GM18858 (cell line): ENCODE results near the gene CENPE.
"Not testable (repeated sequence)": the region's sequence is repeated elsewhere in the genome, so short reads cannot be mapped to it uniquely, and the experiment has no call there.

Experiments
- ATAC-seq: cut with Tn5 transposase; IDR thresholded peaks from one replicate; pipeline ENCODE4 v1.9.1; 2021; ENCODE audit not compliant: unreplicated experiment

CENPE gene, protein sequence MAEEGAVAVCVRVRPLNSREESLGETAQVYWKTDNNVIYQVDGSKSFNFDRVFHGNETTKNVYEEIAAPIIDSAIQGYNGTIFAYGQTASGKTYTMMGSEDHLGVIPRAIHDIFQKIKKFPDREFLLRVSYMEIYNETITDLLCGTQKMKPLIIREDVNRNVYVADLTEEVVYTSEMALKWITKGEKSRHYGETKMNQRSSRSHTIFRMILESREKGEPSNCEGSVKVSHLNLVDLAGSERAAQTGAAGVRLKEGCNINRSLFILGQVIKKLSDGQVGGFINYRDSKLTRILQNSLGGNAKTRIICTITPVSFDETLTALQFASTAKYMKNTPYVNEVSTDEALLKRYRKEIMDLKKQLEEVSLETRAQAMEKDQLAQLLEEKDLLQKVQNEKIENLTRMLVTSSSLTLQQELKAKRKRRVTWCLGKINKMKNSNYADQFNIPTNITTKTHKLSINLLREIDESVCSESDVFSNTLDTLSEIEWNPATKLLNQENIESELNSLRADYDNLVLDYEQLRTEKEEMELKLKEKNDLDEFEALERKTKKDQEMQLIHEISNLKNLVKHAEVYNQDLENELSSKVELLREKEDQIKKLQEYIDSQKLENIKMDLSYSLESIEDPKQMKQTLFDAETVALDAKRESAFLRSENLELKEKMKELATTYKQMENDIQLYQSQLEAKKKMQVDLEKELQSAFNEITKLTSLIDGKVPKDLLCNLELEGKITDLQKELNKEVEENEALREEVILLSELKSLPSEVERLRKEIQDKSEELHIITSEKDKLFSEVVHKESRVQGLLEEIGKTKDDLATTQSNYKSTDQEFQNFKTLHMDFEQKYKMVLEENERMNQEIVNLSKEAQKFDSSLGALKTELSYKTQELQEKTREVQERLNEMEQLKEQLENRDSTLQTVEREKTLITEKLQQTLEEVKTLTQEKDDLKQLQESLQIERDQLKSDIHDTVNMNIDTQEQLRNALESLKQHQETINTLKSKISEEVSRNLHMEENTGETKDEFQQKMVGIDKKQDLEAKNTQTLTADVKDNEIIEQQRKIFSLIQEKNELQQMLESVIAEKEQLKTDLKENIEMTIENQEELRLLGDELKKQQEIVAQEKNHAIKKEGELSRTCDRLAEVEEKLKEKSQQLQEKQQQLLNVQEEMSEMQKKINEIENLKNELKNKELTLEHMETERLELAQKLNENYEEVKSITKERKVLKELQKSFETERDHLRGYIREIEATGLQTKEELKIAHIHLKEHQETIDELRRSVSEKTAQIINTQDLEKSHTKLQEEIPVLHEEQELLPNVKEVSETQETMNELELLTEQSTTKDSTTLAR (N-terminal part only)

DNA sequence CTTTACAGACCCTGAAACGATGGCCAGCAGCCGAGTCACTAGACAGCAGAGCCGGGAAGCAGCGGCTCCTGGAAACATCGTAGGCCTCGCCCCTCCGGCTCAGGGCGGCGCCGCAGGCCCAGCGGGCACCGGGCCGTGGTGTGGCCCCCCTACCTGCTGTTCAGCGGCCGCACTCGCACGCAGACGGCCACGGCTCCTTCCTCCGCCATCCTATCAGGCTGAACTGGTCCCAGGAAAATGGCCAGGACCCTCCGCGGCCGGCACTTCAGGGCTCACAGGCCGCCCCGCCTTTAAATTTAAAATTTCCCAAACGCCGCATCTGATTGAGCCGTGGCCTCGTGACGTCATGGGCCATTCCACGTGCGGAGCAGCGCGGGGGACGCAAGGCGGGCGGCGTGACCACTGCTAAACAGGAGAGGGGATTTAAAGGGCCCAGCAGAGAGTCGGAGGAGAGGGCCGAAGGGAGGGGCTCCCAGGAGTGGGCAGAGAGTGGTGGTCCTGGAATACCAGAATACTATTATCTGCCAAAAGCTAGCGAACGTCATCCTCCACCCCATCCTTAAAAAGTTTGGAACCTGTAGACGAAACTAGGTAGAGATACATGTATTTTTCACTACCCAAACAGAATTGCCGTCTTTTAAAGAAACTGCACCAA lies at the start of gene CENPE:
Gene CENPE (minus strand): TSS at position 233 of the 655 bp plus-strand sequence. CDS start 24 bp downstream, at position 209.
- peak; percentile 84 for ATAC-seq

DNA sequence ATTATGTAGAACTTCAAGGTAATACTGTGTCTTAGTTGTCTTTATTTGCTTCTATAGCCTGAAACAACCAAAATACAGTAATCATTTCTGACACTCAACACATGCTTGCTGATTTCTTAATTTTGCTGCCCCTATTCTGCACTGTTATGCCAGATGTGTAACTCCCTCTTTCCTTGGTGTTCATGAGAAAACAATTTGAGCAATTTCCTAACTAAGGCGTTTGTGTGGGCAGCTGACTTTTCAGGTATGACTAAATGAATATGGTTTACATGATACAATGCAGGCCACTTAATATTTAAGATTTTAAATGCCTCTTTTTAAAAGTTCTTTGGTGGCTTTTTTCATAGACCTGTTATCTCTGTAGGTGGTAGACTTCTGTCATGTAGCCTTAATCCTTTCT lies 46.1 kb upstream of the CENPE start:
- ATAC-seq: no peak

DNA sequence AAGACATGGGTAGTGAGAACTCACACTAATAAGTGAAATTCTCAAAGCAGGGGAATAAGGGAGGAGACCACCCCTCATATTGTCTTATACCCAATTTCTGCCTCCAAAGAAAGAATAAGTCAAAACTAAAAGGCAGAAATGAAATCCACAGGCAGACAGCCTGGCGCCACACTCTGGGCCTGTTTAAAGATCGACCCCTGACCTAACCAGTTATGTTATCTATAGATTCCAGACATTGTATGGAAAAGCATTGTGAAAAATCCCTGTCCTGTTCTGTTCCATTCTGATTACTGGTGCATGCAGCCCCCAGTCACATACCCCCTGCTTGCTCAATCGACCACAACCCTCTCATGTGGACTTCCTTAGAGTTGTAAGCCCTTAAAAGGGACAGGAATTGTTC lies 32.8 kb upstream of the CENPE start:
- ATAC-seq: not testable (repeated sequence)

DNA sequence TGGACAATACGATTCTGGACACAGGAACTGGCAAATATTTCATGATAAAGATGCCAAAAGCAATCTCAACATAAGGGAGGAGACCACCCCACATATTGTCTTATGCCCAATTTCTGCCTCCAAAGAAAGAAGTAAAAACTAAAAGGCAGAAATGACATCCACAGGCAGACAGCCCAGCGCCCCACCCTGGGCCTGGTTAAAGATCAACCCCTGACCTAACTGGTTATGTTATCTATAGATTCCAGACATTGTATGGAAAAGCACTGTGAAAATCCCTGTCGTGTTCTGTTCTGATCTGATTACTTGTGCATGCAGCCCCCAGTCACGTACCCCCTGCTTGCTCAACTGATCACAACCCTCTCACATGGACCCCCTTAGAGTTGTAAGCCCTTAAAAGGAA lies 25.4 kb upstream of the CENPE start:
- not testable (repeated sequence) for ATAC-seq

DNA sequence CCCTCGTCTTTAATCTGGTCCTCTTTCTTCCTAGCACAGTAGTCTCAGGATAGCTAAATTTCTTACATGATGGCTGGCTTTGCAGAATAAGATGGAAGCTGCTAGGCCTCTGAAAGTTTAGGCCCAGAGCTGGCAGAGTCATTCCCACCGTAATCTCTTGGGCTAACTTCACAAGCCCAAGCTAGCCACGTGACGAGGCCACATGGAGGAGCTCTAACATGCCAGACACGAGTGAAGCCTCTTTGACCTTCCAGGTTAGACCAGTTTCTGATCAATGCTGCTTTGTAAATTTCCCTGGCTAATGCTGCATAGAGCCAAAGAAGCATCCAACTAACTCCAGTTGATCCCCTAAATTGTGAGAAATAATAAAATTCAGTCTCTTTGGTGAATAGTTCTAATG lies 9.5 kb upstream of the CENPE start:
- no peak for ATAC-seq

DNA sequence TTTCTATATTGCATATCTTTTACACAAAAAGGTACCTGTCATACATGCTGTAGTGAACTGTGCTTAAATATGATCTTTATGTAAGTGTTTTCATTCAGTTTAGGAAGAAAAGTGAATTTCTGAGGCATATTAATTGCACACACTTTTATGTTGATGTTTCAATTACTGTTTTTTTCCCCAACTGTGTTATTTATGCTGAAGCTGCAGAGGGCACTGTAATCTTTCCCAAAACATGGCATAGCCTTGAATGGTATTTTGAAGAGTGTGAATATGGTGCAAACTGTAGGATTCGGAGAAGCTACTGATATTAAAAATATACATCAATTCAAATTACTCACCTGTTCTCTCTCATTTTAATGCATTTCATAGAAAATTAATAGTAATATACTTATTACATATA lies 6.0 kb upstream of the CENPE start:
- no peak for ATAC-seq

DNA sequence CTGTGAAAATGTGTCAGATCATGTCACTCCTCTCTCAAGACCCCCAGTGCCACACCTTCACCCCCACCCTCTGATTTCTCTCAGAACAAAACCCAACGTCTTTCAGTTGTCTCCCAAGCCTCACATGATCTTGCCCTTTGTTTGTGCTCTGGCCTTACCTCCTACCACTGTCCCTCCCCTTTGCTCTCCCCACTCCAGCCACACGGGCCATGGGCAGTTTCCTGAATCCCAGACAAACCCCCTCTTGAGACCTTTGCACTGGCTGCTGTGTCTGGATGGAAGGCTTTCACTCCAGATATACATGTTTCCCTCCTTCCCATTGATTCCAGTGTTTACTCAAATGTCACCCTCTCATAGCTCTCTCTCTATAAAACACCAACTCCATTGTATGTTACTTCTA lies 3.6 kb upstream of the CENPE start:
- ATAC-seq: no peak

DNA sequence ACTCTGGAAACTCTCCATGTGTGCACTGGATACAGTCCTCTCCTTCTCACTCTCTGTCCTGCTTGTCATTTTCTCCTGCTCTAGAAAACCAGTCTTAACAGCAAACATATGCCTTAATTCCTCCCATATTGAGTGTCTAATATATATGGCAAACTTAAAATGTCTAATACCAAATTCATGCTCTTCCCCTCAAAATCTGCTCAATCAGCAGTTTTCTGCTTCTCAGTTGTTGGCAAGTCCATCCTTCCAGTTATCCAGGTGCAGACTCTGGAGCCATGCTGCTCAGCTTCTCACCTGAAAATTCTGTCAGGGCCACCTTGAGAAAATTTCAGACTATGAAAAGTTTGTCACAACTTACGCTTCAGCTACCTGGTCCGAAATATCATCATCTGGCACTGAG lies 3.1 kb upstream of the CENPE start:
- no peak for ATAC-seq

DNA sequence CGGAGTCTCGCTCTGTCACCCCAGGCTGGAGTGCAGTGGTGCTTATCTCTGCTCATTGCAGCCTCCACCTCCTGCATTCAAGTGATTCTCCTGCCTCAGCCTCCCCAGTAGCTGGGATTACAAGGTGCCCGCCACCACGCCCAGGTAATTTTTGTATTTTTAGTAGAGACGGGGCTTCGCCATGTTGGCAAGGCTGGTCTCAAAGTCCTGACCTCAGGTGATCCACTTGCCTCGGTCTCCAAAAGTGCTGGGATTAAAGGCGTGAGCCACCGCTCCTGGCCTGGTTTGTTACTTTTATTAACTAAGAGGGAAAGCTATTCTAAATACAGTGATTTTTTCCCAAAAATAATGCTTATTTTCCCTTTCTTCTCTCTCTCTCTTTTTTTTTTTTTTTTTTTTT lies 866 bp upstream of the CENPE start:
- ATAC-seq: no peak

DNA sequence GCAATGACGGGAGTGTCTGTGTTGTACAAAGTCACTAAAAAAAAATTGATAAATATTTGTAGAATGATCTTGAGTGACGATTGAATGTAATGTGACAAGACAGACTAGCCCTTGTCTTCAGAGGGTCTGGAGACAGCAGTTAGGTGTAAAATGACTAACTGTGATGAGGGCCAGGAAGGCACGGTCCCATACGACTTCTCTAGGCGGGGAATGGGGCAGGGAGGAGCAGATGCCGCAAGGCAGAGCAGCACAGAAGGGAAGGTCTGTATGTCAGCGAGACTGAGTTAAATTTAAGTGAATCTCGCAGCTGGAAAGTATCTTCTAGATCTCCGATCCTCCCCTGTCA lies 405 bp downstream of the CENPE start:
- ATAC-seq: peak; percentile 27

DNA sequence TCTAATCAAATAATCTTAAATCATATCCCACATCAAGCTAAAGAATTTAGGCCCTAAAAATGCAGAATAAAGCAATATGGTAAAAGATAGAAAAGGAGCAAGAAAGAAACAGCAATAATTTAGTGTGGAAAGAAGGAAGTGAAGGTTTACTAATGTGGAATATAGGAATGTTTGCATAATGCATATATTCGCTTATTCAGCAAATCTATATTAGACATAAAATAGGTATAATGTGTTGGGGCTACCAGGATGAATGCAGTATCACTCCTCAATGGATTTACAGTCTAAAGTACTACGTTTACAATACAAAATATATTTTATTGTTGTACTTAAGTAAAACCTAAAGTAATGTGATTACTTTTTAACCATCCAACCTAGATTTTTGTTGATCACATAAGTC lies 4.7 kb downstream of the CENPE start:
- ATAC-seq: no peak

DNA sequence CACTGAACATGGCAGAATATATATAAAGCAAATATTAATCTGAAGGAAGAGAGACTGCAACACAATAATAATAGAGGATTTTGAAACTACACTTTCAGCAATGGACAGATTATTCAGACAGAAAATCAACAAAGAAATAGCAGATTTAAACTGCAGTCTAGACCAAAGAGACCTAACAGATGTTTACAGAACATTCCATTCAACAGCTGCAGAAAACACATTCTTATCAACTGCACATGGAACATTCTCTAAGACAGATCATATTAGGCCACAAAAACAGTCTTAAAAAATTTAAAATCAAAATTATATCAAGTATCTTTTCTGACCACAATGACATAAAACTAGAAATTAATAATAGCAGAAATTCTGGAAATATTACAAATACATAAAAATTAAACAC lies 27.1 kb downstream of the CENPE start:
- no peak for ATAC-seq

DNA sequence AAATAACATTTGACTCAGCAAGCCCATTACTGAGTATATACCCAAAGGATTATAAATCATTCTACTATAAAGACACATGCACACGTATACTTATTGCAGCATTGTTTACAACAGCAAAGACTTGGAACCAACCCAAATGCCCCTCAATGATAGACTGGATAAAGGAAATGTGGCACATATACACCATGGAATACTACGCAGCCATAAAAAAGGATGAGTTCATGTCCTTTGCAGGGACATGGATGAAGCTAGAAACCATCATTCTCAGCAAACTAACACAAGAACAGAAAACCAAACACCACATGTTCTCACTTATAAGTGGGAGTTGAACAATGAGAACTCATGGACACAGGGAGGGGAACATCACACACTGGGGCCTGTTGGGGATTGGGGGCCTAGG lies 28.4 kb downstream of the CENPE start:
- not testable (repeated sequence) for ATAC-seq

DNA sequence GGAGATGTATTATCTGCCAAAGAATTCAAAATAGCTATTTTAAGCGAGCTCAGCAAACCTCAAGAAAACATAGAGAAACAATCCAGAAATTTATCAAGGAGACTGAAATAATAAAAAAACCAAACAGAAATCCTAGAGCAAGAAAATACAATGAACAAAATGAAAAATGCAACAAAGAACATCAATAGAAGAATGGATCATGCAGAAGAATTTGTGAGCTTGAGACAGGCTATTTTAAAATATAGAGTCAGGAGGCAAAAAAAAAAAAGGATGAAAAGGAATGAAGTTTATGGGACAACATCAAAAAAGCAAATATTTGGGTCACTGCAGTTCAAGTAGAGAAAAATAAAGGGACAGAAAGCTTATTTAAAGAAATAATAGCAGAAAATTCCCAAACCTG lies 29.1 kb downstream of the CENPE start:
- ATAC-seq: no peak

DNA sequence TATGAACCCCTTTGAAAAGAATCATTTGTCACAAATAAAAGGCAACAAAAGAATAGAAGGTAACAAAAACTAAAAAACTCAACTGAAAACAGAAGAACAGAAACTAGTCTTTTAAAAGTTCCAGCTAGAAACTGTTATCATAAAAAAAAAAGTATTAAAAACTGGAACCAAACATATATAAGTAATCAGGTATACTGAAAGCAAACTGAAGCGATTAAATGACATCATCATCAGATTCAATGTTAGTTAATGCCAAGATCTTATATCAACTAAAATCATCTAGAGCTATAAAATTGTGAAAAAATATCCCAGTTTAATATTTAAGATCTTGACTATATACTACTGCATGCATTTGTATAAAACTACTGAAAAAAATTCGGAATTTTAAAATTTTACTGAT lies 36.0 kb downstream of the CENPE start:
- no peak for ATAC-seq

DNA sequence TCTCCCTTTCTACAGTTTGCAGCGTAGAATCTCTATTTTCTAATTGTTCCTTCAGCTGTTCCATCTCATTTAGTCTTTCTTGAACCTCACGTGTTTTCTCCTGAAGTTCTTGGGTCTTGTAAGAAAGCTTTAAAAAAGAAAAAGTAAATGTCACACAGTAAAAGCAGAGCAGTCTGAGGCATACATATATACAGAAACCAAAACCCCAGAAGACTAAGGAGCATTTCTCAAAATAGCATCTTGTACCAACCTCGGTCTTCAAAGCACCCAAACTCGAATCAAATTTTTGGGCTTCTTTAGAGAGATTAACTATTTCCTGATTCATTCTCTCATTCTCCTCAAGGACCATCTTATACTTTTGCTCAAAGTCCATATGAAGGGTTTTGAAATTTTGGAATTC lies 39.4 kb downstream of the CENPE start:
- no peak for ATAC-seq

DNA sequence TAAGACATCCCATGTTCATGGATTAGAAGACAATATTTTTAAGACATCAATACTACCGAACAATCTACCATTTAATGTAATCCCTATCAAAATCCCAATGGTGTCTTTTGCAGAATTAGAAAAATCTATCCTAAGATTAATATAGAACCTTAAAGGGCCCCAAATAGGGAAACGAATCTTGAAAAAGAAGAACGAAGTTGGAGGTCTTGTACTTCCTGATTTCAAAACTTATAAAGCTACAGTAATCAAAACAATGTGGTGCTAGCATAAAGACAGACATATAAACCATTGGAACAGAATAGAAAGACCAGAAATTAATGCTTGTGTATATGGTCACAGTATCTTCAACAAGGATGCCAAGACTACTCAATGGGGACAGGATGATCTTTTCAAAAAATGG lies 42.0 kb downstream of the CENPE start:
- ATAC-seq: no peak

DNA sequence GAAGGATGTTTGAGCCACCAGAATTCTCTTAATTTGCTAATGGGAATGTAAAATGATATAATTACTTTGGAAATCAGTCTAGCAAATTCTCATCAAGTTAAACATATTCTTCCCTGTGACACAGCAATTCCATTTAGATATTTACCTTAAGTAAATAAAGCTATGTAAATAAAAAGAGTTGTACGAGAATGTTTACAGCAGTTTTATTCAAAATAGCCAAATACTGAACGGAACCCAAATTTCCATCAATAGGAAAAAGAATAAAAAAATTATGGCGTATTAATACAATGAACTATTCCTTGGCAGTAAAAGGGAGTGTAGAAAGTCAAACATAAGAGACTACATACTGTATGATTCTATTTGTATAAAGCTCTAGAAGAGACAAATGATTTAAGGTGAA lies 45.8 kb downstream of the CENPE start:
- no peak for ATAC-seq

DNA sequence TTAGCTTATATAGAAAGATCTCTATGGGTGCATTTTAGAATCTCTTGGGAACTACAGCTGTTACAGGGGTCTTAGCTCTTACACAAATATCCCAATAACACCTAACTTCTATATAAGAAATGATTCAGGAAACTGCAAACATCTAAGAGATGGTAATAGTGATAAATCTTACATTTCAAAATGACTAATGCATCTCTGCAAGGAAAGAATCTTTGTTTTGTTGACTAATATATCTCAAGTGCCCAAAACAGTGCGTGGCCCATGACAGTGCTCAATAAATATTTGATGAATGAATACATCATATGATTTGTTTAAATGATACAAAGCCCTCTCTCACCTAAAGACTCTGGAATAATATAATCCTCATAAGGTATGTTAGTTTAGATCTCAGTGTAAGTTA lies 47.5 kb downstream of the CENPE start:
- no peak for ATAC-seq

DNA sequence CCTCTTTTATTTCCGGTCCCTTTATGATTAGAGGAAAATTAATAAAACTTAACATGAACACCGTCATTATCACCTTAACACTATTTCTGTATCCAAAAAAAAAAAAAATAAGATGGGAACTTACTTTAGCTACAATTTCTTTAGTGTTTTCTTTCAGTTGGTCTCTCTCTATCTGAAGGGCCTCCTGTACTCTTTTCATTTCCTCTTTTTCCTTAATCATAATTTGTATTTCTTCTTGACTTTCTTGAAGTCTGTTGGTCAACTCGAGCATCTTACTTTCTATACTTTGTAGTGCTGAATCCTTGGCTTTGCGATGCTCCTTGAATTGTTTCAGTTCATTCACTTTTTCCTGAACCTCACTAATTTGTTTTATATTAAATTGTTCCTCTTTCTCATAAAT lies 53.2 kb downstream of the CENPE start:
- ATAC-seq: no peak

DNA sequence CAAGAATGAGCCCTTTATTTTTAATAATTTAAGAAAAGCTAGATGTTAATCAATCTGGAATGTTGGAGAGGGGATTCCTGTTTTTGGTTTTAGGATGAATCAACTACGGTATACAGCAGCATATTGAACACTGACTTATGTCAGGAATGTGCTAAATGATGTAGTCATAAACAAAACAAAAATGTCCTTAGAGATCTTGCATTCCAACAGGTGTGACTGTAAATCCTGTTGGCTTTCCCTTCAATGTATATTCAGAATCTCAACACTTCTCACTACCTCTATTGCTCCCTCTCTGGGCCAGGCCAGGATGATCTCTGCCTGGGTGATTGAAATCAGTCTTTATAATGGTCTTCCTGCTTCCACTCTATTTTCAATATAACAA lies 60.7 kb downstream of the CENPE start:
- no peak for ATAC-seq
